HepG2 (cell line): Measurements from ENCODE around the gene TAS2R1. TPM values are rescaled to one million over a fixed set of nuclear protein-coding genes. Genes with fewer than 3 reads are reported as not detected.

Source experiments
- ATAC-seq: fragments of 200-7000 bp; cut with Tn5 transposase; 3 replicates; pipeline ENCODE4 v1.9.1; 2020; ENCODE audit warnings: mild to moderate bottlenecking, moderate library complexity
- BruUV-seq: library from RNA; stranded (reverse); fragments of 400-500 nt; replicated peaks from 2 replicates; lab custom pipeline; 2021; lab: Mats Ljungman, UMichigan
- CTCF ChIA-PET: fragments of 300-600 bp; formaldehyde crosslinking; extraction: SDS; loops from one replicate; lab custom pipeline; 2021; ENCODE audit warnings: low total read pairs, inconsistent platforms, low intra/inter-chr PET ratio; lab: Yijun Ruan, JAX
- POLR2A ChIA-PET: fragments of 350-600 bp; sonication (Branson Sonifier 250); formaldehyde crosslinking; loops from one replicate; lab custom pipeline; 2020; ENCODE audit warnings: antibody characterized with exemption, inconsistent platforms; lab: Yijun Ruan, JAX
- DNase-seq: peaks from one replicate; pipeline ENCODE4 v3.0.0-alpha.2; 2015; ENCODE audit warnings: low spot score
- FAIRE-seq: peaks from 3 replicates; lab custom pipeline; 2011; peaks lifted over from hg19 to GRCh38; lab: Jason Lieb, UNC
- H2AFZ ChIP-seq: one replicate; pipeline ENCODE4 v1.6.1; 2011; ENCODE audit warnings: low read length, inconsistent platforms
- H3K27ac ChIP-seq: fragments of 300-600 bp; 3 replicates; pipeline ENCODE4 v1.8.0; 2011; ENCODE audit warnings: mixed run types, mild to moderate bottlenecking, mixed read lengths, low read length, inconsistent platforms; ENCODE audit not compliant: insufficient read depth; ENCODE audit errors: extremely low read length
- H3K27me3 ChIP-seq, 2 experiments: fragments of 200-600 bp in 1 of 2; 2 replicates in 1 of 2; 3 replicates in 1 of 2; pipeline versions ENCODE4 v1.6.0 to v1.8.0; 2011; ENCODE audit warnings: low read length in 2 of 2, mild to moderate bottlenecking in 2 of 2, moderate library complexity in 2 of 2, inconsistent platforms in 1 of 2; ENCODE audit not compliant: insufficient read depth in 2 of 2, control insufficient read depth in 1 of 2
- H3K36me3 ChIP-seq, 2 experiments: fragments of 200-600 bp in 1 of 2; replicated peaks in 1 of 2; 2 replicates in 1 of 2; 3 replicates in 1 of 2; pipeline versions ENCODE4 v1.5.1 to v1.8.0; 2011; ENCODE audit warnings: low read length in 2 of 2, inconsistent platforms in 1 of 2; ENCODE audit not compliant: insufficient read depth in 2 of 2, control insufficient read depth in 1 of 2
- H3K4me1 ChIP-seq: 2 replicates; pipeline ENCODE4 v1.5.1; 2012; ENCODE audit warnings: low read length, inconsistent platforms; ENCODE audit not compliant: insufficient read depth
- H3K4me2 ChIP-seq: 2 replicates; pipeline ENCODE4 v1.6.0; 2011; ENCODE audit warnings: low read depth, low read length, inconsistent platforms
- H3K4me3 ChIP-seq, 3 experiments: fragments of 200-600 bp in 1 of 3; sonication (generic), shearing (Covaris generic) in 1 of 3; replicated peaks in 1 of 3; 2 replicates each; pipeline ENCODE4 v1.5.1; 2011 to 2016; ENCODE audit warnings: low read length in 3 of 3, inconsistent platforms in 2 of 3, low read depth in 2 of 3, mild to moderate bottlenecking in 2 of 3, control low read depth in 1 of 3, mixed read lengths in 1 of 3; ENCODE audit not compliant: insufficient read depth in 1 of 3
- H3K79me2 ChIP-seq: one replicate; pipeline ENCODE4 v1.6.1; 2011; ENCODE audit warnings: low read length, inconsistent platforms; ENCODE audit not compliant: insufficient read depth
- H3K9ac ChIP-seq: 2 replicates; pipeline ENCODE4 v1.6.0; 2011; ENCODE audit warnings: mild to moderate bottlenecking, low read depth, low read length, inconsistent platforms; ENCODE audit not compliant: insufficient read depth
- H3K9me3 ChIP-seq: 2 replicates; pipeline ENCODE4 v1.5.1; 2012; ENCODE audit warnings: mild to moderate bottlenecking, low read length
- H4K20me1 ChIP-seq: 2 replicates; pipeline ENCODE4 v1.6.0; 2011; ENCODE audit warnings: inconsistent platforms, mild to moderate bottlenecking, low read length, moderate library complexity; ENCODE audit not compliant: insufficient read depth
- ATF7 ChIP-seq, 2 experiments: fragments of 450-650 bp in 1 of 2; sonication (generic) in 1 of 2; formaldehyde crosslinking in 1 of 2; IDR thresholded peaks; 2 replicates each; pipeline versions ENCODE4 v1.4.0 to v1.6.1; 2016 to 2020; ENCODE audit warnings: antibody characterized with exemption in 1 of 2, mild to moderate bottlenecking in 1 of 2, missing genetic modification reagents in 1 of 2
- DMTF1 ChIP-seq: sonication (generic); formaldehyde crosslinking; IDR thresholded peaks from 2 replicates; pipeline ENCODE4 v1.4.0; 2020; ENCODE audit warnings: mild to moderate bottlenecking, missing genetic modification reagents
- IKZF4 ChIP-seq: sonication (generic); formaldehyde crosslinking; IDR thresholded peaks from 2 replicates; pipeline ENCODE4 v1.5.1; 2020; ENCODE audit warnings: borderline replicate concordance, mild to moderate bottlenecking, low read depth, missing genetic modification reagents; ENCODE audit errors: not compliant biosample characterization
- PAF1 ChIP-seq: IDR thresholded peaks from 2 replicates; pipeline ENCODE4 v1.6.1; 2016; ENCODE audit warnings: missing genetic modification reagents, missing compliant biosample characterization
- TBL1XR1 ChIP-seq: fragments of 150-350 bp; IDR thresholded peaks from 2 replicates; pipeline ENCODE4 v1.6.1; 2014; ENCODE audit warnings: borderline replicate concordance, low read length; ENCODE audit not compliant: partially characterized antibody
- TEAD2 ChIP-seq: sonication (generic); formaldehyde crosslinking; IDR thresholded peaks from 2 replicates; pipeline ENCODE4 v1.9.0; 2021; ENCODE audit warnings: missing genetic modification reagents
- ZNF138 ChIP-seq: sonication (generic); formaldehyde crosslinking; IDR thresholded peaks from 2 replicates; pipeline ENCODE4 v1.5.0; 2020; ENCODE audit warnings: mild to moderate bottlenecking, low read depth, missing genetic modification reagents
- ZNF296 ChIP-seq: sonication (generic); formaldehyde crosslinking; conservative IDR thresholded peaks from 2 replicates; pipeline ENCODE4 v1.5.0; 2020; ENCODE audit warnings: mild to moderate bottlenecking, missing genetic modification reagents
- ZNF563 ChIP-seq: sonication (generic); formaldehyde crosslinking; IDR thresholded peaks from 2 replicates; pipeline ENCODE4 v1.8.0; 2022; ENCODE audit warnings: mild to moderate bottlenecking, moderate library complexity, missing genetic modification reagents
- ZNF784 ChIP-seq: sonication (generic); formaldehyde crosslinking; IDR thresholded peaks from 2 replicates; pipeline ENCODE4 v1.5.1; 2020; ENCODE audit warnings: missing genetic modification reagents, mild to moderate bottlenecking, borderline replicate concordance
- WGBS: methylation state at CpG from one replicate; pipeline ENCODE4 v1.1.6; 2017; ENCODE audit warnings: low lambda C conversion rate; 5-methylcytosine and 5-hydroxymethylcytosine counted together
- in situ Hi-C: cut with HindIII; loops from 2 replicates; pipeline ENCODE4 v1.10.0; 2017; ENCODE audit warnings: low pct_unique_long_range_greater_than_20kb; ENCODE audit not compliant: extremely low pct_ligation_motif_present
- intact Hi-C: fragments of 100-400 bp; cut with micrococcal nuclease; formaldehyde crosslinking; loops from one replicate; pipeline ENCODE4 v1.10.0; 2022; ENCODE audit not compliant: unreplicated experiment
- polyA plus RNA-seq, 8 experiments: library from polyadenylated mRNA; depleted of rRNA in 3 of 8; stranded (reverse) in 7 of 8; unstranded in 1 of 8; fragments of >200 nt; fragmentation: Illumina TruSeq in 4 of 8; extraction: Trizol in 4 of 8; gene quantifications; 2 replicates each; pipeline versions ENCODE4 v1.2.1 to v1.2.3, GENCODE V29; 2011 to 2016; ENCODE audit warnings: low read depth in 4 of 8, missing spikeins in 1 of 8, mixed read lengths in 1 of 8; ENCODE audit not compliant: insufficient read depth in 1 of 8
- total RNA-seq, 5 experiments: library from RNA; depleted of rRNA; stranded (reverse); fragments of >200 nt; fragmentation: Illumina TruSeq; extraction: Trizol; gene quantifications; 2 replicates each; pipeline ENCODE4 v1.2.3, GENCODE V29; 2016; ENCODE audit warnings: low read depth in 1 of 5
- TF ChIP-seq, protein P1 (sequence below): sonication (generic); formaldehyde crosslinking; IDR thresholded peaks from 2 replicates; pipeline ENCODE4 v1.4.0; 2020; ENCODE audit warnings: missing genetic modification reagents, borderline replicate concordance

The TAS2R1 gene
- total and polyA plus RNA-seq, 2 of the 13 experiments (the other 11 are each of a cell fraction or from before 2014, with no cell fraction given): not detected

GRCh38 chr5:9608093-9608492 lies 22.1 kb downstream of the TAS2R1 start:
- Histone ChIP-seq H3K4me2 (no peak overlapping the region), H2AFZ (no peak overlapping the region), H3K36me3 (no peaks in the 10 kb centered on the region), H3K27me3 (no peaks in the 10 kb centered on the region), H3K4me1 (no peaks in the 10 kb centered on the region), H3K79me2 (no peaks in the 10 kb centered on the region), H3K9me3 (no peaks in the 10 kb centered on the region), H4K20me1 (no peaks in the 10 kb centered on the region), H3K9ac (no peak overlapping the region), H3K27ac (no peak overlapping the region), H3K4me3 (no peak overlapping the region)
- TF ChIP-seq ZNF296 (CRISPR knock-in tag) (no peak), DMTF1 (no peak), IKZF4 (CRISPR knock-in tag) (no peak), TEAD2 (no peak), ZNF784 (CRISPR knock-in tag) (no peak), ZNF138 (CRISPR knock-in tag) (no peak), ZNF563 (no peak), TBL1XR1 (no peak), ATF7 (IDR thresholded peaks at IDR 0.05) (no peak), ATF7 (CRISPR knock-in tag; IDR thresholded peaks at IDR 0.05) (no peak), PAF1 (no peak)
- TF ChIP-seq, protein P1, sequence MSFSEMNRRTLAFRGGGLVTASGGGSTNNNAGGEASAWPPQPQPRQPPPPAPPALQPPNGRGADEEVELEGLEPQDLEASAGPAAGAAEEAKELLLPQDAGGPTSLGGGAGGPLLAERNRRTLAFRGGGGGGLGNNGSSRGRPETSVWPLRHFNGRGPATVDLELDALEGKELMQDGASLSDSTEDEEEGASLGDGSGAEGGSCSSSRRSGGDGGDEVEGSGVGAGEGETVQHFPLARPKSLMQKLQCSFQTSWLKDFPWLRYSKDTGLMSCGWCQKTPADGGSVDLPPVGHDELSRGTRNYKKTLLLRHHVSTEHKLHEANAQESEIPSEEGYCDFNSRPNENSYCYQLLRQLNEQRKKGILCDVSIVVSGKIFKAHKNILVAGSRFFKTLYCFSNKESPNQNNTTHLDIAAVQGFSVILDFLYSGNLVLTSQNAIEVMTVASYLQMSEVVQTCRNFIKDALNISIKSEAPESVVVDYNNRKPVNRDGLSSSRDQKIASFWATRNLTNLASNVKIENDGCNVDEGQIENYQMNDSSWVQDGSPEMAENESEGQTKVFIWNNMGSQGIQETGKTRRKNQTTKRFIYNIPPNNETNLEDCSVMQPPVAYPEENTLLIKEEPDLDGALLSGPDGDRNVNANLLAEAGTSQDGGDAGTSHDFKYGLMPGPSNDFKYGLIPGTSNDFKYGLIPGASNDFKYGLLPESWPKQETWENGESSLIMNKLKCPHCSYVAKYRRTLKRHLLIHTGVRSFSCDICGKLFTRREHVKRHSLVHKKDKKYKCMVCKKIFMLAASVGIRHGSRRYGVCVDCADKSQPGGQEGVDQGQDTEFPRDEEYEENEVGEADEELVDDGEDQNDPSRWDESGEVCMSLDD (CRISPR knock-in tag): no peak
- ChIA-PET POLR2A (no interaction called here), CTCF (no interaction called here)
- WGBS: 9% methylated on average over 2 of the region's 2 CpGs
- no peak for ATAC-seq
- no peak for FAIRE-seq
- BruUV-seq: no TSS peak
- in situ Hi-C loops (no loop called here), intact Hi-C loops (no loop called here)
- no peak for DNase-seq
